Breast epithelium (tissue), 3 donors: ENCODE data around the gene PPP1R3D.

ENCODE experiments used
- CTCF ChIP-seq, 3 donors: fragments of 450-650 bp; IDR thresholded peaks; one replicate each; pipeline ENCODE4 v1.5.1; 2016 to 2017; ENCODE audit warnings: antibody characterized with exemption in 3 of 3, mild to moderate bottlenecking in 3 of 3, moderate library complexity in 3 of 3
- POLR2AphosphoS5 ChIP-seq, 3 donors: sonication (generic); formaldehyde crosslinking; IDR thresholded peaks; one replicate each; pipeline ENCODE4 v1.6.1; 2017; ENCODE audit warnings: antibody characterized with exemption in 3 of 3

GRCh38 chr20:59940129-59940955, at the start of gene PPP1R3D, which contains the start of gene FAM217B:
- peak in 1 of 3 donors; percentile 14 for TF ChIP-seq CTCF (IDR thresholded peaks at IDR 0.05)
- TF ChIP-seq POLR2AphosphoS5 (IDR thresholded peaks at IDR 0.05) = peak; percentile 65 to 80 (median 72)
